GDM1 (cell line): Measurements from ENCODE around the gene FBXO27.
"Not testable (repeated sequence)": the region's sequence is repeated elsewhere in the genome, so short reads cannot be mapped to it uniquely, and the experiment has no call there.

ENCODE experiments used
- DNase-seq: peaks from one replicate; lab custom pipeline; 2025; lab: John Stamatoyannopoulos, UW

Gene FBXO27

GRCh38 chr19:39038098-39038497 is 5.7 kb upstream of the FBXO27 start:
- no peak for DNase-seq

DNA sequence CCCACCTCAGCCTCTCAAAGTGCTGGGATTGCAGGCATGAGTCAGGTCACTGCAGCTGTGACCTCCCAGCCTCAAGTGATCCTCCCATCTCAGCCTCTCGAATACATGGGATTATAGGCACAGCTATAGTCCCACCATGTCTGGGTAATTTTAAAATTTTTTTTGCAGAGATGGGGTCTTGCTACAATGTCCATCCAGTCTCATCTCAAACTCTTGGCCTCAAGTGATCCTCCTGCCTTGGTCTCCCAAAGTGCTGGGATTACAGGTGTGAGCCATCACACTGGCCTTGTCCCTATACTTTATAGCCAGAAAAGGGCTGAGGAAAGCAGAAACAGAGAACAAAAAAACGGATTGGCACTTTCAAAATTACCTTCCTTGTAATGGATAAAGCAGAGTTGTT is 4.8 kb upstream of the FBXO27 start:
- no peak for DNase-seq

GRCh38 chr19:39036581-39036980 is 4.2 kb upstream of the FBXO27 start:
- no peak for DNase-seq

- no peak for DNase-seq
These were observed 834 bp downstream of the FBXO27 start for GRCh38 chr19:39031368-39032062.

DNA sequence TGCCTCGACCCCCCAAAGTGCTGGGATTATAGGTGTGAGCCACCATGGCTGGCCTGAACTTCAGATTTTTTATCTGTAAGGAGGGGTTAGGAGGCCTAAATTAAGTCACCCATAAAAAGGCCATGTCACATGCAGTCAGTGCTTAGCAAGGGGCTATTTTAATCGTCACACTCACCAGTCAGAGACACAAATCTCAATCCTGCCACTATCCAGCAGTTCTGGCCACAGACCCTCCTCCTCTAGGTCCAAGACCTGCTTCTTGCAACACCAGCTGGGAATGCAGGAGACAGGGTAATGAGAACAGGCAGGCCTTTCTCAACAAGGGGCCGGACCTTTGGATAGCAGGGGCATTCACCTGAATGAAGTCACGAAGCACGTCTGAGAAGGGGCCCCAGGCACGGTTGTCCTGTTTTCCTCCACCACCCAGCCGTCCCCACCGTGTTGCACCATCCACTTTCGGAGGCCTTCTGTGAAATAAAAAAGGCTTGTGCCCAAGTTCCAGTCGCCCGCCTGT is 1.4 kb downstream of the FBXO27 start:
- DNase-seq = no peak

DNA sequence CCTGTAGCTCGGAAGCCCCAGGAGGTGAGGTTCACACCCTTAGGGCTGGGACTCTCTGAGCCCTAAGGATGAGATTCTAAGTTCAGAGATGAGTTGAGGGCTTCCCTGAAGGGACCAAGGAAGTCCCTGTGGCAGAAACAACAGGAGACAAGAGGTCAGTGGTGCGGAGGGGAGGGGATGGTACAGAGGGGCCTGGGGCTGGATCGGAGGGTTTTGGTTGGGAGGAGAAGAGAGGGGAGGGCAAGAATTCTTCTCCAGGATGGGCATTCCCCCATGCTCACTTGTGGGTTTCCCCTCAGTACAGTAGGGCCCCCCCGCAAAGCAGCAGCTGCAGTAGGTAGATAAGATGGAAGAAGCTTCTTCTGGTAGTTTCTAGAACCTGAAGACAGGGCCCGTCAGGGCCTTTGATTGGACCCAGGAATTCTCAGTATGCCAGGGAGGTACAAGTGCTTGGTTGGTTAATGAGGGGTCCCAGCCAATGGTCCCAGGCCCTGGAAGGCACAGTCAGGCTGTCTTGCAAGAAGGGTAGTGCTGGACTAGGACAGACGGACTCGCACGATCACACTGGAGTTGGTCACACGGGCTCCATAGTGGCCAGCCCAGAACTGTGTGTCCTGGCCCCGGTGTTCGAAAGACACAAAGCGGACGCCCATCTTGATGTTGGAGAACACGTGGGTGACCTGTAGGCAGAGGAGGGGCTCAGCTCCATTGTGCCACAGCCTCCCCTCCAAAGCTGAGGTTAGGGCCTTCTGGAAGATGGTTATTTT is 7.3 kb downstream of the FBXO27 start:
- DNase-seq = no peak

GRCh38 chr19:39021063-39021462 is 11.3 kb downstream of the FBXO27 start:
- DNase-seq = no peak

GRCh38 chr19:39017646-39018045 is 14.7 kb downstream of the FBXO27 start:
- no peak for DNase-seq

GRCh38 chr19:39017026-39017425 is 15.3 kb downstream of the FBXO27 start:
- DNase-seq = no peak

DNA sequence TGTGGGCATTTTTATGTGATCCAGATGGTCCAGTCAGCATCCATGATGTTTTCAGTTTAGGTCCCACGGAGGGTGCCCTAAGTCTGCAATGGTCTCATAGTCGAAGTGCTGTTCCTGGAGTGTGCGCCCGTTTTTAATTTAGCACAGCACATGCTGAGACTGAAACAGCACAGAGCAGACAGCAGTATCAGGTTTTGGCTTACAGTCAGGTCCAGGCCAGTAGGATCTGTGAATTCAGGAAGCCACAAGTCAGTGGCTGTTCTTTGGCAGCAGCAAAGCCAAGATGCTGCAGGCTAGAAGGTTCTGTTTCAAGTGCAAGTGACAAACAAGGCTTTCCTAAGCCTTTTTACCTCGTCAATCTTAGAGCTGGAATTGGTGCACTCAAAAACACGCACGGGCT is 18.3 kb downstream of the FBXO27 start:
- no peak for DNase-seq

DNA sequence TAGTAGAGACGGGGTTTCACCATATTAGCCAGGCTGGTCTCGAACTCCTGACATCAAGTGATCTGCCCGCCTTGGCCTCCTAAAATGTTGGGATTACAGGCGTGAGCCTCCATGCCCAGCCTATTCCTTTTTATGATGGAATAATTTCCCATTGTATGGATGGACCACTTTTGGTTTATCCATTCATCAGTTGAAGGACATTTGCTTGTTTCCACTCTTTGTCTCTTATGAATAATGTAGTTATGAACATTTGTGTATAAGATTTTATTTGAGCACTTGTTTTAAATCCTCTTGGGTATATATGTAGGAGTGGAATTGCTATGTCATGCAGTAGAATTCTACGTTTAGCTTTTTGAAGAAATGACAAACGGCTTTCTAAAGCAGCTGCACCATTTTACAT is 23.3 kb downstream of the FBXO27 start:
- DNase-seq = no peak

GRCh38 chr19:39008137-39008536 is 24.2 kb downstream of the FBXO27 start:
- DNase-seq = no peak

GRCh38 chr19:39007096-39007495 is 25.3 kb downstream of the FBXO27 start:
- no peak for DNase-seq

GRCh38 chr19:39004403-39004802 is 27.9 kb downstream of the FBXO27 start:
- no peak for DNase-seq

- DNase-seq = no peak
These were observed 28.6 kb downstream of the FBXO27 start for GRCh38 chr19:39003796-39004195.

DNA sequence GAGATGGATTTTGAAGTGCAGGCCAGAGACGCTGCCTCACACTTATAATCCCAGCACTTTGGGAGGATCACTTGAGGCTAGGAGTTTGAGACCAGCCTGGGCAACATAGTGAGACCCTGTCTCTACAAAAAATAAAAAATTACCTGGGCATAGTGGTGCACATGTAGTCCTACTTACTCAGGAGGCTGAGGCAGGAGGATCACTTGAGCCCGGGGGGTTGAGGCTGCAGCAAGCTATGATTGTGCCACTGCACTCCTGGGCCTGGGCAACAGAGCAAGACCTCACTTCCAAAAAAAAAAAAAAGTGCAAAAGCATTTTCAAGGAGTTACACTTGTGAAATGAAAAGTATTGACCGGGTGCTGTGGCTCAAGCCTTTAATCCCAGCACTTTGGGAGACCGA is 29.2 kb downstream of the FBXO27 start:
- DNase-seq = no peak

GRCh38 chr19:39001041-39001440 is 31.3 kb downstream of the FBXO27 start:
- DNase-seq = no peak

- DNase-seq = not testable (repeated sequence)
These were observed 34.8 kb downstream of the FBXO27 start for GRCh38 chr19:38997576-38997975.

DNA sequence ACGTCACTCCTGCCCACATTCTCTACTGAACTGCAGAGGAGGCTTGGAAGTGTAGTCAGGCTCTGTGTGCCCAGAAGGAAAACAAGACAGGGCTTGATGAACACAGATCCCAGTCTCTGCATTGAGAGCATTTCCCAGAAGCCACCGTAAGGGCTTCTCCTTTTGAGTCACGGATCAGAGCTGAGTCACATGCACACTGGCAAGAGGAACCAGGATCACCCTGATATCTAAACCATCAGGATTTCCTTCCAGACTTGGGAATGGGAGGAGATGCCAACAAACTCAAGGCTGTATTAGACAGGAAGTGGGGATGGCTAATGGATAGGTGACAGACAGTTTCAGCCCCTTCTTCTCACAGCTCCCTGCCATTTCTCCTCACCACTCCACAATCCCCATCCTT is 39.1 kb downstream of the FBXO27 start:
- no peak for DNase-seq

DNA sequence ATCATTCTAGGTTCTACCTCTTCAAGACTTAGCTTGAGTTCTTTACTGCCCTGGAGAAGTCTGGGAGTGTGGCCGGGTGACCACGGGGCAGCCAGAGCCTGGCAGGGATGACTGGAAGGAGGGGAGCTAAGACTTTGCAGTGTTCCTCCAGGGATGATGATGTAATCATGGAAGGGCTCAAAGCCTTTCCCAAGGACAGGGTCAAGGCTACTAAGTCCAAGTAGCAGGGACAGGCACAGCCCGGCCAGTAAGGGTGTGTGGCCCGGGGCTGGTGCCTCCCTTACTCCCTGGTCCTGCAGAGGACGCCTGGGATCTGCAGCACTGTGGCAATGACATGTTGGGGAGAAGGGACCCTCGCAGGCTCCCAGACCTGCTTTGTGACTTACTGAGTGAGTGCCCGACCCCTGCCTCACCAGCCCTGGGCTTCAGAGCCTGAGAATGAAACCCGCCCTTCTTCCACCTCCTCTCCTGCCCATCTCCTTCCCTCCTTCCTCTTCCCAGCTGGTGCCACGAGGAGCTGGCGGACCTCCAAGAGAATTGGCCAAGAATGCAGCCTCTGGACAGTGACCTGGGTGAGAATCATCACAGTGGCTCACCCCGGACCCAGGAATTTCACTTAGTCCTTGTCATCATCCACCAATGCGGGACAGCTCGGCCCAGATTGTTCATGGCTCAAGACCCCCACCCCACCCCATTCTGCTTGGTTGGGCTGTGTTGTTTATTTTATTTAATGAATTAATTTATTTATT is 41.2 kb downstream of the FBXO27 start:
- DNase-seq = no peak

DNA sequence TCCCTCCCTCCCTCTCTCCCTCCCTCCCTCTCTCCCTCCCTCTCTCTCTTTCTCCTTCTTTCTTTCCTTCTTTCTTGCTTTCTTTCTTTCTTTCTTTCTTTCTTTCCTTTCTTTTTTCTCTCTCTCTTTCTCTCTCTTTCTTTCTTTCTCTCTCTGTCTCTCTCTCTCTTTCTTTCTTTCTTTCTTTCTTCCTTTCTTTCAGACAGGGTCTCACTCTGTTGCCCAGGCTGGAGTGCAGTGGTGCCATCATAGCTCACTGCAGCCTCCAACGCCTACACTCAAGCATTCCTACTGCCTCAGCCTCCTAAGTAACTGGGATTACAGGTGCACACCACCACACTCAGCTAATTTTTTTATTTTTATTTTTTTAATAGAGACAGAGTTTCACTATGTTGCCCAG is 42.7 kb downstream of the FBXO27 start:
- DNase-seq = not testable (repeated sequence)

GRCh38 chr19:38989066-38989605 is 43.2 kb downstream of the FBXO27 start:
- no peak for DNase-seq
